K562 (cell line): ENCODE data around the gene S100A10. TPM values are rescaled to one million over a fixed set of nuclear protein-coding genes. Genes with fewer than 3 reads are reported as not detected.

Experiments
- ATAC-seq: fragments of 200-7000 bp; cut with Tn5 transposase; 3 replicates; pipeline ENCODE4 v1.9.1; 2020; ENCODE audit warnings: moderate library complexity
- BruUV-seq: library from RNA; stranded (reverse); fragments of 400-500 nt; replicated peaks from 2 replicates; lab custom pipeline; 2021; lab: Mats Ljungman, UMichigan
- CTCF ChIA-PET: fragments of 300-600 bp; formaldehyde crosslinking; extraction: SDS; loops from one replicate; lab custom pipeline; 2021; ENCODE audit warnings: low intra/inter-chr PET ratio; lab: Yijun Ruan, JAX
- POLR2A ChIA-PET: fragments of 300-600, 350-650 bp; sonication (Branson Sonifier 250); formaldehyde crosslinking; extraction: SDS; loops from one replicate; lab custom pipeline; 2021; ENCODE audit warnings: antibody characterized with exemption, inconsistent platforms; lab: Yijun Ruan, JAX
- DNase-seq, 4 experiments: peaks; one replicate each; pipeline versions ENCODE4 v3.0.0 to v3.0.0-alpha.2; 2011 to 2018; ENCODE audit warnings: low spot score in 3 of 4, mixed read lengths in 3 of 4; ENCODE audit errors: extremely low read depth in 1 of 4
- FAIRE-seq: peaks from 2 replicates; lab custom pipeline; 2011; peaks lifted over from hg19 to GRCh38; lab: Jason Lieb, UNC
- H2AFZ ChIP-seq: 2 replicates; pipeline ENCODE4 v1.6.0; 2011; ENCODE audit warnings: low read depth, low read length, control low read depth, inconsistent platforms
- H3K27ac ChIP-seq: fragments of 200-600 bp; 3 replicates; pipeline ENCODE4 v1.8.0; 2011; ENCODE audit warnings: low read depth, mild to moderate bottlenecking, control low read depth, inconsistent platforms, low read length, moderate library complexity, mixed read lengths; ENCODE audit errors: extremely low read depth
- H3K27me3 ChIP-seq, 2 experiments: fragments of 300-600 bp in 1 of 2; 2 replicates in 1 of 2; 3 replicates in 1 of 2; pipeline versions ENCODE4 v1.6.0 to v1.8.0; 2011; ENCODE audit warnings: inconsistent platforms in 2 of 2, low read length in 2 of 2, mild to moderate bottlenecking in 1 of 2, mixed read lengths in 1 of 2, moderate library complexity in 1 of 2; ENCODE audit not compliant: control insufficient read depth in 2 of 2, insufficient read depth in 2 of 2
- H3K36me3 ChIP-seq: fragments of 300-600 bp; 3 replicates; pipeline ENCODE4 v1.8.0; 2011; ENCODE audit warnings: mild to moderate bottlenecking, low read length, inconsistent platforms; ENCODE audit not compliant: control insufficient read depth, insufficient read depth
- H3K4me1 ChIP-seq, 2 experiments: fragments of 200-600 bp in 1 of 2; replicated peaks in 1 of 2; 2 replicates in 1 of 2; 3 replicates in 1 of 2; pipeline versions ENCODE4 v1.5.1 to v1.8.0; 2011; ENCODE audit warnings: inconsistent platforms in 2 of 2, low read length in 2 of 2, mild to moderate bottlenecking in 1 of 2, mixed read lengths in 1 of 2, moderate library complexity in 1 of 2; ENCODE audit not compliant: control insufficient read depth in 2 of 2, insufficient read depth in 2 of 2
- H3K4me2 ChIP-seq: 2 replicates; pipeline ENCODE4 v1.6.1; 2011; ENCODE audit warnings: low read length, control low read depth, inconsistent platforms, mixed read lengths; ENCODE audit not compliant: insufficient read depth
- H3K4me3 ChIP-seq: fragments of 200-600 bp; sonication (generic), shearing (Covaris generic); 2 replicates; pipeline ENCODE4 v1.5.1; 2016; ENCODE audit warnings: control low read depth, inconsistent platforms
- H3K79me2 ChIP-seq: fragments of 200-600 bp; 3 replicates; pipeline ENCODE4 v1.8.0; 2011; ENCODE audit warnings: low read length, inconsistent platforms; ENCODE audit not compliant: control insufficient read depth, insufficient read depth
- H3K9ac ChIP-seq, 2 experiments: 2 replicates each; pipeline versions ENCODE4 v1.6.0 to v1.6.1; 2011; ENCODE audit warnings: low read depth in 2 of 2, low read length in 2 of 2, control low read depth in 1 of 2, inconsistent platforms in 1 of 2, mild to moderate bottlenecking in 1 of 2, mixed read lengths in 1 of 2; ENCODE audit not compliant: insufficient read depth in 1 of 2
- H3K9me1 ChIP-seq: one replicate; pipeline ENCODE4 v1.6.0; 2011; ENCODE audit warnings: inconsistent platforms, mild to moderate bottlenecking, low read length, moderate library complexity; ENCODE audit not compliant: control insufficient read depth, insufficient read depth
- H3K9me3 ChIP-seq: replicated peaks from 2 replicates; pipeline ENCODE4 v1.5.1; 2011; ENCODE audit warnings: low read depth, low read length, inconsistent platforms; ENCODE audit not compliant: control insufficient read depth, insufficient read depth
- H4K20me1 ChIP-seq: replicated peaks from 2 replicates; pipeline ENCODE4 v1.6.1; 2011; ENCODE audit warnings: low read length, inconsistent platforms, mixed read lengths; ENCODE audit not compliant: control insufficient read depth, insufficient read depth
- MYC ChIP-seq, 2 experiments: fragments of 250-450 bp in 1 of 2; sonication (Bioruptor Pico) in 1 of 2; IDR thresholded peaks; 2 replicates each; pipeline versions ENCODE4 v1.5.1 to v1.6.1; 2012 to 2021; ENCODE audit warnings: low read depth in 2 of 2, borderline replicate concordance in 1 of 2, improper control_type of control experiment in 1 of 2, low read length in 1 of 2, mild to moderate bottlenecking in 1 of 2, moderate library complexity in 1 of 2
- RAD21 ChIP-seq, 2 experiments: fragments of 250-450 bp in 1 of 2; fragments of 450-650 bp in 1 of 2; sonication (Bioruptor Pico) in 1 of 2; formaldehyde crosslinking in 1 of 2; IDR thresholded peaks in 1 of 2; conservative IDR thresholded peaks in 1 of 2; 2 replicates each; pipeline versions ENCODE4 v1.4.0 to v1.8.0; 2020 to 2022; ENCODE audit warnings: mild to moderate bottlenecking in 2 of 2, moderate library complexity in 1 of 2
- RB1 ChIP-seq: fragments of 450-650 bp; IDR thresholded peaks from 2 replicates; pipeline ENCODE4 v1.6.1; 2017; ENCODE audit warnings: low read depth, mild to moderate bottlenecking
- RFX5 ChIP-seq: IDR thresholded peaks from 2 replicates; pipeline ENCODE4 v1.6.1; 2011; ENCODE audit warnings: low read depth, mild to moderate bottlenecking, improper control_type of control experiment, low read length
- RNF2 ChIP-seq: sonication (generic); IDR thresholded peaks from 2 replicates; pipeline ENCODE4 v1.6.1; 2016
- ZBTB11 ChIP-seq, 3 experiments: fragments of 200-800 bp in 1 of 3; fragments of 250-450 bp in 1 of 3; fragments of 450-650 bp in 1 of 3; sonication (Bioruptor Pico) in 1 of 3; sonication (Bioruptor generic) in 1 of 3; formaldehyde crosslinking in 1 of 3; IDR thresholded peaks; 2 replicates each; pipeline versions ENCODE4 v1.6.1 to v1.8.0; 2016 to 2022; ENCODE audit warnings: mild to moderate bottlenecking in 2 of 3, missing genetic modification characterization in 2 of 3, missing compliant biosample characterization in 1 of 3, moderate library complexity in 1 of 3
- WGBS: fragments of 100-300 bp; shearing (Covaris generic); methylation state at CpG from one replicate; pipeline ENCODE4 v1.1.6; 2016; ENCODE audit warnings: low coverage, mixed read lengths; ENCODE audit not compliant: insufficient coverage; ENCODE audit errors: missing lambda C conversion rate; 5-methylcytosine and 5-hydroxymethylcytosine counted together
- in situ Hi-C: fragments of 300-500 bp; cut with MboI; formaldehyde crosslinking; loops from 4 replicates; pipeline ENCODE4 v1.15.0; 2018; ENCODE audit warnings: inconsistent platforms, mixed read lengths
- intact Hi-C: fragments of 100-400 bp; cut with micrococcal nuclease; formaldehyde crosslinking; loops from 2 replicates; pipeline ENCODE4 v1.14.2; 2022
- polyA plus RNA-seq, 8 experiments: library from polyadenylated mRNA; depleted of rRNA in 4 of 8; stranded (reverse) in 5 of 8; unstranded in 3 of 8; fragments of >200 nt; fragmentation: Nextera tagmentation in 2 of 8; fragmentation: Illumina TruSeq in 1 of 8; extraction: Ambion mirVana in 2 of 8; extraction: Trizol in 1 of 8; gene quantifications; 2 replicates each; pipeline versions ENCODE4 v1.2.1 to v1.2.3, GENCODE V29; 2011 to 2014; ENCODE audit warnings: inconsistent platforms in 1 of 8, missing spikeins in 1 of 8
- total RNA-seq, 7 experiments: library from RNA; depleted of rRNA in 6 of 7; stranded (reverse); fragments of >200 nt in 6 of 7; fragmentation: Illumina TruSeq in 2 of 7; extraction: Trizol in 2 of 7; gene quantifications; 2 replicates each; pipeline versions ENCODE4 v1.2.1 to v1.2.3, GENCODE V29; 2011 to 2021; ENCODE audit warnings: low replicate concordance in 1 of 7
- TF ChIP-seq, protein P1 (sequence below): sonication (generic); formaldehyde crosslinking; IDR thresholded peaks from 2 replicates; pipeline ENCODE4 v1.8.1; 2023; ENCODE audit warnings: mild to moderate bottlenecking, missing genetic modification reagents

The S100A10 gene
- total and polyA plus RNA-seq, 9 of the 15 experiments (the other 6 are each of a cell fraction or from before 2014, with no cell fraction given), result 0.32 to 1.6 (median 0.50) TPM; not detected in 3

DNA sequence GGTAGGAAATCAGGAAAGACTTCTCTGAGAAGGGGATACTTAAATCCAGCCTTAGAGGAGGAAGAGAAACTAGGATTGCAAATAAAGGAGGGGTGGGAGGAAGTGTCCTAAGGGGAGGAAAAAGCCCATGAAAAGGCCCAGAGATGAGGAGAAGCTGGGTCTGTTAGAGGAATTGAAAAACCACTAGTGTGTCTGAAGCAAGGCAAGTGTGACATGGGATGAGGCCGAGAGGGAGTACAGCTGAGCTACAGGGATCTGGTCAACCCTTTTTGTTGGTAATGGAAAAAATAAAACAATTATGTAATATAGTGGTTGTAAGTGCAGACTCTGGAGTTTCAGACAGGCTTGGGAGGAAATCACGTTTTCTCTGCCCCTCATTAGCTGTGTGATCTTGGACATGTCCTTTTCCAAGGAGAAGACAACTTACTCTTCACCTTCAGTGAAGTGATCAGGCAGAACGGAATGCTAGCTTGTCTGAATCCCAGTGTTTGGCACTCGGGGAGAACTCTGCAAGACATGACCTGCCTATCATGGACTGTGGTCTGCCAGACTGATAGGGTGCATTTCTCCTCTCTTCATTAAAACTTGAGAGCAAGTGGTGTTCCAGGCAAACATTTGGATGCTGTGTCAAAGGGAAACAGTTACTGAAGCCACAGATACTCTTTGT lies 7.4 kb upstream of the S100A10 start:
- no peaks in the 10 kb centered on the region for H3K79me2 ChIP-seq
- WGBS, result 0% methylated on average over 4 of the region's 4 CpGs
- H3K27me3 ChIP-seq, result peaks cover 10 to 15% of the 10 kb centered on the region in 2 experiments; a peak in 3 of 5 replicates
- no peaks in the 10 kb centered on the region for H3K9me1 ChIP-seq
- no peak for DNase-seq
- ChIA-PET POLR2A (interaction anchor here (0.7 to 1.7 kb wide), 8 partner anchors 12 to 166 kb away, joined by 3 to 7 read pairs (median 4); no protein-coding TSS in a partner anchor), CTCF (interaction anchor here (0.6 to 3.0 kb wide), 4 partner anchors 33 to 112 kb away, joined by 5 to 22 read pairs (median 16); no protein-coding TSS in a partner anchor)
- no peaks in the 10 kb centered on the region for H3K4me1 ChIP-seq
- no TSS peak for BruUV-seq
- ATAC-seq, result no peak; the same call in 2 of the 3 replicates
- H4K20me1 ChIP-seq, result no peaks in the 10 kb centered on the region
- intact Hi-C loops (loop anchor here (1.0 kb wide), 3 partner anchors 33 to 112 kb away; no protein-coding TSS in a partner anchor), in situ Hi-C loops (no loop called here)
- H2AFZ ChIP-seq, result no peak overlapping the region; the same call in 1 of the 2 replicates
- H3K4me2 ChIP-seq, result no peak overlapping the region
- no peaks in the 10 kb centered on the region for H3K9me3 ChIP-seq
- TF ChIP-seq MYC (IDR thresholded peaks at IDR 0.05; ENCODE audit: low read depth, low read length) (no peak), MYC (CRISPR knock-in tag; IDR thresholded peaks at IDR 0.05; ENCODE audit: borderline replicate concordance, low read depth) (no peak), RB1 (no peak), RAD21 (CRISPR knock-in tag; conservative IDR thresholded peaks at IDR 0.05 in 1 of 2, IDR thresholded peaks at IDR 0.05 in 1 of 2) (no peak), RNF2 (no peak), RFX5 (no peak), ZBTB11 (CRISPR knock-in tag; IDR thresholded peaks at IDR 0.05) (0 out of 6 replicates have a peak, but pooled peaks of 1 of the 3 experiments have one; percentile 27)
- TF ChIP-seq, protein P1, sequence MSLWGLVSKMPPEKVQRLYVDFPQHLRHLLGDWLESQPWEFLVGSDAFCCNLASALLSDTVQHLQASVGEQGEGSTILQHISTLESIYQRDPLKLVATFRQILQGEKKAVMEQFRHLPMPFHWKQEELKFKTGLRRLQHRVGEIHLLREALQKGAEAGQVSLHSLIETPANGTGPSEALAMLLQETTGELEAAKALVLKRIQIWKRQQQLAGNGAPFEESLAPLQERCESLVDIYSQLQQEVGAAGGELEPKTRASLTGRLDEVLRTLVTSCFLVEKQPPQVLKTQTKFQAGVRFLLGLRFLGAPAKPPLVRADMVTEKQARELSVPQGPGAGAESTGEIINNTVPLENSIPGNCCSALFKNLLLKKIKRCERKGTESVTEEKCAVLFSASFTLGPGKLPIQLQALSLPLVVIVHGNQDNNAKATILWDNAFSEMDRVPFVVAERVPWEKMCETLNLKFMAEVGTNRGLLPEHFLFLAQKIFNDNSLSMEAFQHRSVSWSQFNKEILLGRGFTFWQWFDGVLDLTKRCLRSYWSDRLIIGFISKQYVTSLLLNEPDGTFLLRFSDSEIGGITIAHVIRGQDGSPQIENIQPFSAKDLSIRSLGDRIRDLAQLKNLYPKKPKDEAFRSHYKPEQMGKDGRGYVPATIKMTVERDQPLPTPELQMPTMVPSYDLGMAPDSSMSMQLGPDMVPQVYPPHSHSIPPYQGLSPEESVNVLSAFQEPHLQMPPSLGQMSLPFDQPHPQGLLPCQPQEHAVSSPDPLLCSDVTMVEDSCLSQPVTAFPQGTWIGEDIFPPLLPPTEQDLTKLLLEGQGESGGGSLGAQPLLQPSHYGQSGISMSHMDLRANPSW (CRISPR knock-in tag), result no peak
- H3K27ac ChIP-seq, result no peak overlapping the region
- no peaks in the 10 kb centered on the region for H3K36me3 ChIP-seq
- no peak overlapping the region for H3K4me3 ChIP-seq
- no peak for FAIRE-seq
- H3K9ac ChIP-seq, result no peak overlapping the region
